Right atrium auricular region (tissue), 2 donors: ENCODE measurements around the gene STAU1. TPM values are rescaled to one million over a fixed set of nuclear protein-coding genes. Genes with fewer than 3 reads are reported as not detected.
"Not testable (repeated sequence)": the region's sequence is repeated elsewhere in the genome, so short reads cannot be mapped to it uniquely, and the experiment has no call there.

Experiments used
- DNase-seq: peaks from one replicate; pipeline ENCODE4 v3.0.0-alpha.2; 2019; ENCODE audit warnings: low spot score
- H3K27ac ChIP-seq, 2 donors: fragments of 200-600 bp; sonication (generic); 1 replicate in 1 of 2; 2 replicates in 1 of 2; pipeline ENCODE4 v1.5.1; 2016 to 2019
- H3K27me3 ChIP-seq, 2 donors: fragments of 200-600 bp; sonication (generic); one replicate each; pipeline versions ENCODE4 v1.5.1 to v1.6.0; 2017 to 2019
- H3K36me3 ChIP-seq: fragments of 200-600 bp; sonication (generic); one replicate; pipeline ENCODE4 v1.5.1; 2016
- H3K4me1 ChIP-seq, 2 donors: fragments of 200-600 bp; sonication (generic); one replicate each; pipeline versions ENCODE4 v1.5.1 to v1.6.0; 2017 to 2019
- H3K4me3 ChIP-seq, 2 donors: fragments of 200-600 bp; sonication (generic); 1 replicate in 1 of 2; 2 replicates in 1 of 2; pipeline ENCODE4 v1.5.1; 2017 to 2019; ENCODE audit warnings: mild to moderate bottlenecking in 1 of 2, moderate library complexity in 1 of 2
- H3K9me3 ChIP-seq, 2 donors: fragments of 200-600 bp; sonication (generic); one replicate each; pipeline ENCODE4 v1.5.1; 2019
- total RNA-seq, 2 donors: library from RNA; depleted of rRNA; stranded (reverse); fragments of >200 nt; gene quantifications; one replicate each; pipeline ENCODE4 v1.1.0, GENCODE V29; 2016
- TF ChIP-seq, protein P1 (sequence below), 2 donors: fragments of 200-600 bp; sonication (generic); IDR thresholded peaks; one replicate each; pipeline ENCODE4 v1.5.1; 2019; ENCODE audit warnings: antibody characterized with exemption in 2 of 2

The STAU1 gene
- total RNA-seq, 2 donors from 2014 or later: 62.9 to 77.0 TPM

DNA sequence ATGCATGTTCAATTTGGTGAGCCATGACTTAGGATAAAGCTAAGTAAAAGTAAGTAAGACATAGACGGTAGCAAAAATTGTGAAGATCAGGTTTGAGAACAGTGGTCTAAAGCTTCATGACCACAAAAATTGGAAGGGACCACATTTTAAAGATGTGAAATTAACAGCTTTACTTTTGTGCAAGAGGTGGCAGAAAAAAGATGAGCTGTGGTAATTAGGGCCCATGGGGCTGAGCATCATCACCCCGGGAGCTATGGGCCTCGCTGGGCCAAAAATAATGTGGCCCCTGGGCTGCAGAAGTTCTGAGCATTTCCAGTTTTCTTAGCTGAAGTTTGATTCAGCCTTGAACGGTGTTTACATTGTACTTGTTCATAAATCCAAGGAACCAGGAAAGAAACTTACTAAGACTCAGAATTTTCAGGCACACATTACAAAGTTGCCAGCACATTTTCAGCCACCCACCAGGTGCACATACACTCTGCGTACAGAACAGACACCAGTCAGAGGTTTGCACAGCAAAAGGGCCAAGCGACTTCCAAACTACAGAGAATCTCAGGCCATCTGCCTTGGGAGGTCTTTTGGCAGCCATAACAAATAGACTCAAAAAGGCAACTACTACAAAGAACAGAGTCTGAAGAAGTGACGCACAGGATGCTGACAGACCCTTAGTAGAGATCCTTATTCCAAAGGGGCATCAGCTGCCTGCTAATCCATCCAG is 84.3 kb downstream of the STAU1 start:
- H3K27ac ChIP-seq: no peak overlapping the region
- no peak for DNase-seq
- peaks cover 44% of the 10 kb centered on the region for H3K36me3 ChIP-seq
- no peaks in the 10 kb centered on the region for H3K27me3 ChIP-seq
- H3K9me3 ChIP-seq: no peaks in the 10 kb centered on the region
- no peaks in the 10 kb centered on the region for H3K4me1 ChIP-seq
- H3K4me3 ChIP-seq: no peak overlapping the region
- TF ChIP-seq, protein P1, sequence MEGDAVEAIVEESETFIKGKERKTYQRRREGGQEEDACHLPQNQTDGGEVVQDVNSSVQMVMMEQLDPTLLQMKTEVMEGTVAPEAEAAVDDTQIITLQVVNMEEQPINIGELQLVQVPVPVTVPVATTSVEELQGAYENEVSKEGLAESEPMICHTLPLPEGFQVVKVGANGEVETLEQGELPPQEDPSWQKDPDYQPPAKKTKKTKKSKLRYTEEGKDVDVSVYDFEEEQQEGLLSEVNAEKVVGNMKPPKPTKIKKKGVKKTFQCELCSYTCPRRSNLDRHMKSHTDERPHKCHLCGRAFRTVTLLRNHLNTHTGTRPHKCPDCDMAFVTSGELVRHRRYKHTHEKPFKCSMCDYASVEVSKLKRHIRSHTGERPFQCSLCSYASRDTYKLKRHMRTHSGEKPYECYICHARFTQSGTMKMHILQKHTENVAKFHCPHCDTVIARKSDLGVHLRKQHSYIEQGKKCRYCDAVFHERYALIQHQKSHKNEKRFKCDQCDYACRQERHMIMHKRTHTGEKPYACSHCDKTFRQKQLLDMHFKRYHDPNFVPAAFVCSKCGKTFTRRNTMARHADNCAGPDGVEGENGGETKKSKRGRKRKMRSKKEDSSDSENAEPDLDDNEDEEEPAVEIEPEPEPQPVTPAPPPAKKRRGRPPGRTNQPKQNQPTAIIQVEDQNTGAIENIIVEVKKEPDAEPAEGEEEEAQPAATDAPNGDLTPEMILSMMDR (IDR thresholded peaks at IDR 0.05): no peak

DNA sequence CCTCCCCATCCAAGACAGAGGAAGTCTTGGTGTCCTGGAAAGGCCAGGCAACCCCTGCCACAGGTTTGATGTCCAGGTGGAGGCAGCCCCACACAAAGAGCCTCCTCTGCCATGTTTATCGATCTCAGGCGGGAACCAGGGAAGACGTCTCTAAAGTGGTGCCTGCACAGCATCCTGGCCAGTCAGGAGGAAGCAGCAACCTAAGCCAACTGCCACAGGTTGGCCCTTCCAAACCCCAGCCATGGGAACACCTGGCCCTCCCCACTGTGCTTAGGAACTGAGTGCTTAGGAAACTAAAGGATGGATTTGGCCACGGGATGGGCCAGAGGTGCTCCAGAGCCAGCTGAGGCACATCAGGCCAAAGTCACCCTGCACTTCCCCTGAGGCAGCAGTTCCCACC is 85.1 kb downstream of the STAU1 start:
- H3K4me3 ChIP-seq: no peak overlapping the region
- no peaks in the 10 kb centered on the region for H3K27me3 ChIP-seq
- H3K36me3 ChIP-seq: peaks cover 44% of the 10 kb centered on the region
- TF ChIP-seq, protein P1 (IDR thresholded peaks at IDR 0.05): no peak
- no peaks in the 10 kb centered on the region for H3K4me1 ChIP-seq
- DNase-seq: no peak
- H3K9me3 ChIP-seq: no peaks in the 10 kb centered on the region
- no peak overlapping the region for H3K27ac ChIP-seq

DNA sequence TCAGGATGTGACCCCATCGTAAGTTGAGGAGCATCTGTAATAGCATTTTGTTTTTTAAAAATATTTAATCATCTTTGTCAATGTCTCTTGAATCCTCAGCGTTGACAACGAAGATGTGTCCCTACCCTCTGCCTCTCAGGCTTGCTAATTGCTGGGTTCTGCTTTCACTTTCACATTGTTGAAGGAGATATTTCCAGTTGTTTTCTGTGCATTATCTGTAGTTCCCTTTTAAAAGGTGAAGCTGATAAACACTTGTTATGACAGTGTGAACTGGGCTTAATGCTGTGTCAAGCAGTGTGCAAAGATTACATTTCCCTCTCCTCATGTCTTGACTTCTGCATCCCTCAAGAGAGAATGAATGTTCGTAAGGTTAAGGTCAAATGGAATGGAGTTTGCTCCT is 87.2 kb downstream of the STAU1 start:
- Histone ChIP-seq H3K36me3 (peaks cover 57% of the 10 kb centered on the region), H3K27ac (no peak overlapping the region), H3K4me1 (no peaks in the 10 kb centered on the region), H3K27me3 (no peaks in the 10 kb centered on the region), H3K4me3 (no peak overlapping the region), H3K9me3 (no peaks in the 10 kb centered on the region)
- TF ChIP-seq, protein P1 (IDR thresholded peaks at IDR 0.05): no peak
- no peak for DNase-seq

DNA sequence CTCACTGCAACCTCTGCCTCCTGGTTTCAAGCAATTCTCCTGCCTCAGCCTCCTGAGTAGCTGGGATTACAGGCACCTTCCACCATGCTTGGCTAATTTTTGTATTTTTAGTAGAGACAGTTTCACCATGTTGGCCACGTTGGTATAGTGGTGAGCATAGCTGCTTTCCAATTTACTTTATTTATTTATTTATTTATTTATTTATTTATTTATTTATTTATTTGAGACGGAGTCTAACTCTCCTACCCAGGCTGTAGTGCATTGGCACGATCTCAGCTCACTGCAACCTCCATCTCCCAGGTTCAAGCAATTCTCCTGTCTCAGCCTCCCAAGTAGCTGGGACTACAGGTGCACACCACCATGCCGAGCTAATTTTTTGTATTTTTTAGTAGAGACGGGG is 87.8 kb downstream of the STAU1 start:
- not testable (repeated sequence) for DNase-seq, H3K9me3 ChIP-seq, H3K4me3 ChIP-seq, H3K27ac ChIP-seq, H3K4me1 ChIP-seq, H3K27me3 ChIP-seq
- H3K36me3 ChIP-seq: peaks cover 63% of the 10 kb centered on the region

DNA sequence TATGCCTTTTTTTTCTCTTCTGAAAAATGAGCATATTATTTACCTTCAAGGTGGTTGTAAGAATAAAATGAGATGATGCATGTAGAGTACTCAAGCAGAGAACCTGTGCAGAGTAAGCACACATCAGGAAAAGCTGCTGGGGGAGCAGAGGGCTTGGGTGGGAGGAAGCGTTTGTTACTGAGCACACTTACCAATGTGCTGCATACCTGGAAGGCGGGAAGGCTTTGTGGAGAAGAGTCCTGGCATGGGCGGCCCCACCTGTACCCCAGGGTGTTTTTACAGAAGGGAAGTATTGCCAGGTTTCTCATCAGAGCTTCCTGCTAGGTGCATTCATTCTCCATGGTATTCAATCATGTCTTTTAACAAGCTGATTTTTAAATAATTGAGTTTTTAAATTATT is 89.1 kb downstream of the STAU1 start:
- H3K27me3 ChIP-seq: no peaks in the 10 kb centered on the region
- TF ChIP-seq, protein P1 (IDR thresholded peaks at IDR 0.05): no peak
- no peak overlapping the region for H3K4me3 ChIP-seq
- no peak overlapping the region for H3K27ac ChIP-seq
- no peaks in the 10 kb centered on the region for H3K9me3 ChIP-seq
- H3K36me3 ChIP-seq: peaks cover 63% of the 10 kb centered on the region
- no peak for DNase-seq
- H3K4me1 ChIP-seq: no peaks in the 10 kb centered on the region

DNA sequence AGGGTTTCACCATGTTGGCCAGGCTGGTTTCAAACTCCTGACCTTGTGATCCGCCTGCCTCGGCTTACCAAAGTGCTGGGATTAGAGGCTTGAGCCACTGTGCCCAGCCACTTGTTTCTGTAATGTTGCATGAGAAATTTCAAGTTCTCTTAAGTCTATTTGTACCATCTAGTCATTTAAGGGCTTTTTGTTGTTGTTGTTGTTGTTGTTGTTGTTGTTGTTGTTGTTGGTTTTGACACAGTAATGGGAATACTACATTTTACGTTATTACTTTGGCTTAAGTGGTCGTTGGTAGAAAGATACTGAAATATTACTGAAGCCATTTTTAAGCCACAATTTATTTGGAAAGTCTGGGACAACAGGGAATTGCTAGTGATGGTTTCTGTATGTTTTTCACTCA is 90.0 kb downstream of the STAU1 start:
- Histone ChIP-seq H3K4me1 (no peaks in the 10 kb centered on the region), H3K27ac (no peak overlapping the region), H3K4me3 (no peak overlapping the region), H3K36me3 (peaks cover 60% of the 10 kb centered on the region), H3K9me3 (no peaks in the 10 kb centered on the region), H3K27me3 (no peaks in the 10 kb centered on the region)
- no peak for DNase-seq
- TF ChIP-seq, protein P1 (IDR thresholded peaks at IDR 0.05): no peak
